Fibroblast of villous mesenchyme (primary cell): ENCODE results near the gene GNAT3. TPM values are rescaled to one million over a fixed set of nuclear protein-coding genes. Genes with fewer than 3 reads are reported as not detected.

Experiments used
- DNase-seq: peaks from one replicate; pipeline ENCODE4 v3.0.0-alpha.2; 2010; ENCODE audit warnings: low read depth
- H3K4me3 ChIP-seq: 2 replicates; pipeline ENCODE4 v1.5.1; 2011; ENCODE audit warnings: low read depth, mild to moderate bottlenecking, low read length
- CTCF ChIP-seq: IDR thresholded peaks from 2 replicates; pipeline ENCODE4 v1.5.1; 2012; ENCODE audit warnings: low read depth, mild to moderate bottlenecking, low read length; ENCODE audit not compliant: insufficient read depth
- total RNA-seq: library from RNA; depleted of rRNA; stranded (reverse); fragments of >200 nt; gene quantifications from 2 replicates; pipeline ENCODE4 v1.2.3, GENCODE V29; 2012

Gene GNAT3
- total RNA-seq, 1 donor, result not detected

GRCh38 chr7:80510021-80510420 lies 1.8 kb downstream of the GNAT3 start:
- no peak for TF ChIP-seq CTCF
- no peak for DNase-seq
- no peak overlapping the region for H3K4me3 ChIP-seq

GRCh38 chr7:80508440-80508839 lies 3.4 kb downstream of the GNAT3 start:
- DNase-seq, result peak; percentile 17
- no peak overlapping the region for H3K4me3 ChIP-seq
- no peak for TF ChIP-seq CTCF

- no peak for TF ChIP-seq CTCF
- no peak for DNase-seq
- H3K4me3 ChIP-seq, result no peak overlapping the region
Observed at GRCh38 chr7:80505900-80506500, 5.9 kb downstream of the GNAT3 start.

GRCh38 chr7:80500325-80500724 lies 11.5 kb downstream of the GNAT3 start:
- no peak for DNase-seq
- no peak overlapping the region for H3K4me3 ChIP-seq
- TF ChIP-seq CTCF, result no peak

- DNase-seq, result peak; percentile 87
- no peak for TF ChIP-seq CTCF
- no peak overlapping the region for H3K4me3 ChIP-seq
Observed at GRCh38 chr7:80499350-80499953, 12.4 kb downstream of the GNAT3 start.

- no peak for TF ChIP-seq CTCF
- peak; percentile 52 for DNase-seq
- H3K4me3 ChIP-seq, result no peak overlapping the region
Observed at GRCh38 chr7:80498481-80499349, 13.1 kb downstream of the GNAT3 start.
